Neutrophil (primary cell): Measurements from ENCODE around the gene RBMS1.

Experiments
- H3K27ac ChIP-seq: fragments of 200-600 bp; sonication (generic); 2 replicates; pipeline ENCODE4 v1.5.1; 2016; ENCODE audit warnings: mild to moderate bottlenecking, moderate library complexity
- H3K27me3 ChIP-seq: fragments of 200-600 bp; sonication (generic); 2 replicates; pipeline ENCODE4 v1.6.0; 2016; ENCODE audit warnings: mild to moderate bottlenecking
- H3K36me3 ChIP-seq: fragments of 200-600 bp; sonication (generic); 2 replicates; pipeline ENCODE4 v1.5.1; 2017
- H3K4me1 ChIP-seq, 2 experiments: fragments of 200-600 bp in 1 of 2; sonication (generic) in 1 of 2; 1 replicate in 1 of 2; 2 replicates in 1 of 2; pipeline versions ENCODE4 v1.5.1 to v1.6.1; 2013 to 2016; ENCODE audit warnings: low read depth in 1 of 2, low read length in 1 of 2, mild to moderate bottlenecking in 1 of 2, moderate library complexity in 1 of 2; ENCODE audit not compliant: control insufficient read depth in 1 of 2, insufficient read depth in 1 of 2
- H3K4me3 ChIP-seq, 2 experiments: fragments of 200-600 bp in 1 of 2; sonication (generic) in 1 of 2; 1 replicate in 1 of 2; 2 replicates in 1 of 2; pipeline ENCODE4 v1.5.1; 2013 to 2016; ENCODE audit warnings: low read depth in 1 of 2, low read length in 1 of 2, mild to moderate bottlenecking in 1 of 2, moderate library complexity in 1 of 2
- H3K9me3 ChIP-seq: fragments of 200-600 bp; sonication (generic); 2 replicates; pipeline ENCODE4 v1.5.1; 2016
- CTCF ChIP-seq: fragments of 200-600 bp; sonication (generic); IDR thresholded peaks from 2 replicates; pipeline ENCODE4 v1.5.1; 2016; ENCODE audit warnings: antibody characterized with exemption

The RBMS1 gene

GRCh38 chr2:160420711-160421110 lies 72.9 kb downstream of the RBMS1 start:
- TF ChIP-seq CTCF = no peak
- Histone ChIP-seq H3K27me3 (no peaks in the 10 kb centered on the region), H3K4me3 (no peak overlapping the region), H3K36me3 (no peaks in the 10 kb centered on the region), H3K4me1 (peaks cover 8% of the 10 kb centered on the region in 2 experiments), H3K9me3 (no peaks in the 10 kb centered on the region), H3K27ac (no peak overlapping the region)

DNA sequence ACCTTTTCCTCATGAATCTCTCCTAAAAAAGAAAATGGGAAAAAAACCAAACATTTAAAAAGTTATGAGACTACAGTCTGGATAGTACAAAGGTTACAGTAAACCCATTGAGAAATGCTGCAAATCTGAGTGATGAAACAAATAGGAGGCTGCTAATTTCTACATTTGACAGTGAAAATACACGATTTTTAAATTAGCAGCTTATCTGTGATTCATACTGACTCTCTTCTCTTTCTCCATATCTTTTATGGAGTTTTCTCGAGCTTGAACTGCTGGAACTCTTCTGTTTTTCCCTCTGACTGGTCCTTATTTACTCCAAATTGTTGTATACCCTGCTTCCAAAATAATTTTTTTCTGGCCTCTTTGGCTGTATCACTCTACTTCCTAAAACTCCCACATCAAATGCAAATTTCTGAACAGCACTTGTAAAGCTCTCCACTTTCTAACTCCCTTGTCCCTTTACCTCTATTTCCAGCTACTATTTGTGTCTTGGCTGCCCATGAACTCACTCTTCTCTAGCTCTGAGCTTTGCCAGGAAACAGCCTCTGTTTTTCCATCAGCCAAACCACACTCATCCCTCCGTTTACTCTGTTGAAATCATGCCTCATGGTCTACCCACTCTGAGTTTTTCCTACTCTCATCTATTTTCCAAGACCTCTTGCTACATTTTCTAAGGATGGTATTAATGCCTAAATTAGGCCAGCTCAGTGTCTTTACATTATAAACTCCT lies 73.7 kb downstream of the RBMS1 start:
- Histone ChIP-seq H3K9me3 (no peaks in the 10 kb centered on the region), H3K4me1 (peaks cover 8% of the 10 kb centered on the region in 2 experiments), H3K27me3 (no peaks in the 10 kb centered on the region), H3K4me3 (no peak overlapping the region), H3K36me3 (no peaks in the 10 kb centered on the region), H3K27ac (no peak overlapping the region)
- no peak for TF ChIP-seq CTCF

DNA sequence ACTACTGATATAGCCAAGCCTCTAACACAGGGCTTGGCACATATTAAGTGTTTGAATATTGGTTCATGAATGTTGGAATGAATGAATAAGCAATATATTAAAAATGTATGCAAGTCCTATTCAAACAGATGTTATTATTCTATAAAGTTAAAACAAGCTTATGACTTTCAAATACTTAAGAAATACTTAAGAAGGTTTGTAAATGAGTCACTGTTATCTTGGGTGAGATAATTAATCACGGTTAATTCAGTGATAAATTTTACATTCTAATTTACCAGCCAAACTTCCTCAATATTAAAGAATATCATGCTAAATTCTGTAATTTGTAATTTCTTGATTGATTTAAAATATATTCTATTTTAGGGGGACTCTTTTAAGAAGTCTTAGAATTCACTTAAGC lies 74.8 kb downstream of the RBMS1 start:
- no peaks in the 10 kb centered on the region for H3K36me3 ChIP-seq
- no peak overlapping the region for H3K4me3 ChIP-seq
- peaks cover 8% of the 10 kb centered on the region in 2 experiments for H3K4me1 ChIP-seq
- no peak for TF ChIP-seq CTCF
- no peak overlapping the region for H3K27ac ChIP-seq
- no peaks in the 10 kb centered on the region for H3K27me3 ChIP-seq
- no peaks in the 10 kb centered on the region for H3K9me3 ChIP-seq

- Histone ChIP-seq H3K9me3 (no peaks in the 10 kb centered on the region), H3K27ac (no peak overlapping the region), H3K4me1 (peaks cover 8% of the 10 kb centered on the region in 2 experiments), H3K36me3 (no peaks in the 10 kb centered on the region), H3K4me3 (no peak overlapping the region), H3K27me3 (no peaks in the 10 kb centered on the region)
- TF ChIP-seq CTCF = no peak
These were observed 75.2 kb downstream of the RBMS1 start for GRCh38 chr2:160418398-160418765.

GRCh38 chr2:160417745-160418397 lies 75.7 kb downstream of the RBMS1 start:
- no peak for TF ChIP-seq CTCF
- Histone ChIP-seq H3K27ac (no peak overlapping the region), H3K4me1 (peaks cover 8% of the 10 kb centered on the region in 2 experiments)

More at GRCh38 chr2:160417745-160418397, 75.7 kb downstream of the RBMS1 start:
- Histone ChIP-seq H3K36me3 (no peaks in the 10 kb centered on the region), H3K27me3 (no peaks in the 10 kb centered on the region), H3K9me3 (no peaks in the 10 kb centered on the region), H3K4me3 (no peak overlapping the region)
